ENCODE results near the gene GLDC. TPM values are rescaled to one million over a fixed set of nuclear protein-coding genes. Genes with fewer than 3 reads are reported as not detected.
"Not testable (repeated sequence)": the region's sequence is repeated elsewhere in the genome, so short reads cannot be mapped to it uniquely, and the experiment has no call there.

The GLDC gene
- total RNA-seq, 2 experiments from 2014 or later, result 4.2 to 4.3 TPM

- ChIA-PET CTCF (interaction anchor here (1.5 kb wide), 1 partner anchor 25 kb away, joined by 3 read pairs; no protein-coding TSS in a partner anchor), POLR2A (interaction anchor here (1.5 kb wide), 1 partner anchor 243 kb away, joined by 3 read pairs; the partner anchor contains the start of gene UHRF2)
- DNase-seq, result no peak
- peaks cover 19% of the 10 kb centered on the region for H3K27me3 Mint-ChIP-seq
- peaks cover 2% of the 10 kb centered on the region for H3K9me3 Mint-ChIP-seq
- H3K27ac Mint-ChIP-seq, result no peak overlapping the region
- H3K4me1 Mint-ChIP-seq, result peaks cover 9% of the 10 kb centered on the region
- H3K36me3 Mint-ChIP-seq (ENCODE audit: low read depth), result no peaks in the 10 kb centered on the region
- no peak overlapping the region for H3K4me3 Mint-ChIP-seq
These were observed 11.2 kb upstream of the GLDC start for GRCh38 chr9:6656614-6657300.

GRCh38 chr9:6655036-6655435 lies 9.5 kb upstream of the GLDC start:
- H3K27ac Mint-ChIP-seq, result no peak overlapping the region
- peaks cover 19% of the 10 kb centered on the region for H3K27me3 Mint-ChIP-seq
- H3K36me3 Mint-ChIP-seq (ENCODE audit: low read depth), result no peaks in the 10 kb centered on the region
- H3K4me3 Mint-ChIP-seq, result no peak overlapping the region
- ChIA-PET CTCF (interaction anchor here (1.2 kb wide), 1 partner anchor 12 kb away, joined by 3 read pairs; no protein-coding TSS in a partner anchor), POLR2A (no interaction called here)
- peaks cover 2% of the 10 kb centered on the region for H3K9me3 Mint-ChIP-seq
- DNase-seq, result no peak
- H3K4me1 Mint-ChIP-seq, result peaks cover 9% of the 10 kb centered on the region

- DNase-seq, result no peak
- Mint-ChIP-seq H3K4me3 (peak overlapping the region; percentile 71), H3K4me1 (peaks cover 24% of the 10 kb centered on the region), H3K36me3 (ENCODE audit: low read depth) (no peaks in the 10 kb centered on the region), H3K9me3 (no peaks in the 10 kb centered on the region), H3K27me3 (peaks cover 54% of the 10 kb centered on the region), H3K27ac (no peak overlapping the region)
- ChIA-PET CTCF (interaction anchor here (0.6 to 1.3 kb wide), 5 partner anchors 21 to 79 kb away, joined by 3 to 4 read pairs (median 3); no protein-coding TSS in a partner anchor), POLR2A (interaction anchor here (0.8 to 1.3 kb wide), 3 partner anchors 35 to 111 kb away, joined by 3 to 8 read pairs (median 5); partner anchors contain the start of gene KDM4C)
These were observed 736 bp upstream of the GLDC start for GRCh38 chr9:6646293-6646636.

GRCh38 chr9:6645105-6645354 lies 499 bp downstream of the GLDC start:
- Mint-ChIP-seq H3K27me3 (peaks cover 61% of the 10 kb centered on the region), H3K4me3 (peak overlapping the region; percentile 62), H3K4me1 (peaks cover 24% of the 10 kb centered on the region)
- CTCF ChIA-PET; H3K36me3 Mint-ChIP-seq (ENCODE audit: low read depth); H3K27ac Mint-ChIP-seq; DNase-seq; H3K9me3 Mint-ChIP-seq: not testable (repeated sequence)
- POLR2A ChIA-PET, result interaction anchor here (1.2 kb wide), 1 partner anchor 71 kb away, joined by 5 read pairs; no protein-coding TSS in a partner anchor

- no peak overlapping the region for H3K27ac Mint-ChIP-seq
- ChIA-PET CTCF (no interaction called here), POLR2A (interaction anchor here (1.2 kb wide), 1 partner anchor 72 kb away, joined by 5 read pairs; no protein-coding TSS in a partner anchor)
- H3K27me3 Mint-ChIP-seq, result peaks cover 61% of the 10 kb centered on the region
- H3K36me3 Mint-ChIP-seq (ENCODE audit: low read depth), result no peaks in the 10 kb centered on the region
- H3K4me3 Mint-ChIP-seq, result peak overlapping the region; percentile 62
- H3K4me1 Mint-ChIP-seq, result peaks cover 29% of the 10 kb centered on the region
- no peak for DNase-seq
- no peaks in the 10 kb centered on the region for H3K9me3 Mint-ChIP-seq
These were observed 1.0 kb downstream of the GLDC start for GRCh38 chr9:6644346-6645104.

- Mint-ChIP-seq H3K36me3 (ENCODE audit: low read depth) (no peaks in the 10 kb centered on the region), H3K27me3 (peaks cover 48% of the 10 kb centered on the region), H3K9me3 (no peaks in the 10 kb centered on the region), H3K27ac (no peak overlapping the region), H3K4me3 (no peak overlapping the region), H3K4me1 (peaks cover 25% of the 10 kb centered on the region)
- POLR2A ChIA-PET, result no interaction called here
- DNase-seq, result no peak
- CTCF ChIA-PET, result no interaction called here
These were observed 3.6 kb downstream of the GLDC start for GRCh38 chr9:6641961-6642360.

GRCh38 chr9:6641561-6641960 lies 4.0 kb downstream of the GLDC start:
- Mint-ChIP-seq H3K4me1 (peaks cover 25% of the 10 kb centered on the region), H3K27me3 (peaks cover 46% of the 10 kb centered on the region), H3K4me3 (no peak overlapping the region), H3K9me3 (no peaks in the 10 kb centered on the region), H3K27ac (no peak overlapping the region), H3K36me3 (ENCODE audit: low read depth) (no peaks in the 10 kb centered on the region)
- ChIA-PET POLR2A (no interaction called here), CTCF (no interaction called here)
- no peak for DNase-seq

- Mint-ChIP-seq H3K36me3 (ENCODE audit: low read depth) (no peaks in the 10 kb centered on the region), H3K27me3 (peaks cover 42% of the 10 kb centered on the region), H3K4me1 (peaks cover 21% of the 10 kb centered on the region), H3K4me3 (no peak overlapping the region), H3K27ac (no peak overlapping the region), H3K9me3 (no peaks in the 10 kb centered on the region)
- POLR2A ChIA-PET, result no interaction called here
- no peak for DNase-seq
- CTCF ChIA-PET, result no interaction called here
These were observed 4.5 kb downstream of the GLDC start for GRCh38 chr9:6641056-6641455.

- DNase-seq, result no peak
- no peak overlapping the region for H3K27ac Mint-ChIP-seq
- peaks cover 37% of the 10 kb centered on the region for H3K27me3 Mint-ChIP-seq
- ChIA-PET POLR2A (no interaction called here), CTCF (no interaction called here)
- H3K4me1 Mint-ChIP-seq, result peaks cover 16% of the 10 kb centered on the region
- no peak overlapping the region for H3K4me3 Mint-ChIP-seq
- H3K9me3 Mint-ChIP-seq, result no peaks in the 10 kb centered on the region
- no peaks in the 10 kb centered on the region for H3K36me3 Mint-ChIP-seq (ENCODE audit: low read depth)
These were observed 5.1 kb downstream of the GLDC start for GRCh38 chr9:6640268-6641051.

- ChIA-PET CTCF (no interaction called here), POLR2A (no interaction called here)
- H3K27ac Mint-ChIP-seq, result no peak overlapping the region
- DNase-seq, result no peak
- no peaks in the 10 kb centered on the region for H3K9me3 Mint-ChIP-seq
- no peak overlapping the region for H3K4me3 Mint-ChIP-seq
- peaks cover 11% of the 10 kb centered on the region for H3K4me1 Mint-ChIP-seq
- peaks cover 33% of the 10 kb centered on the region for H3K27me3 Mint-ChIP-seq
- no peaks in the 10 kb centered on the region for H3K36me3 Mint-ChIP-seq (ENCODE audit: low read depth)
These were observed 5.9 kb downstream of the GLDC start for GRCh38 chr9:6639622-6640021.

- ChIA-PET POLR2A (no interaction called here), CTCF (interaction anchor here (0.7 kb wide), 1 partner anchor 747 kb away, joined by 3 read pairs; no protein-coding TSS in a partner anchor)
- no peaks in the 10 kb centered on the region for H3K36me3 Mint-ChIP-seq (ENCODE audit: low read depth)
- no peak overlapping the region for H3K27ac Mint-ChIP-seq
- peaks cover 1% of the 10 kb centered on the region for H3K27me3 Mint-ChIP-seq
- no peak overlapping the region for H3K4me3 Mint-ChIP-seq
- peaks cover 5% of the 10 kb centered on the region for H3K4me1 Mint-ChIP-seq
- H3K9me3 Mint-ChIP-seq, result no peaks in the 10 kb centered on the region
- DNase-seq, result no peak
These were observed 11.1 kb downstream of the GLDC start for GRCh38 chr9:6634444-6634843.

- no peak for DNase-seq
- CTCF ChIA-PET, result no interaction called here
- Mint-ChIP-seq H3K9me3 (no peaks in the 10 kb centered on the region), H3K4me1 (peaks cover 5% of the 10 kb centered on the region), H3K36me3 (ENCODE audit: low read depth) (no peaks in the 10 kb centered on the region), H3K4me3 (no peak overlapping the region), H3K27me3 (peaks cover under 1% of the 10 kb centered on the region), H3K27ac (no peak overlapping the region)
- POLR2A ChIA-PET, result no interaction called here
These were observed 12.2 kb downstream of the GLDC start for GRCh38 chr9:6633378-6633777.

- no peak overlapping the region for H3K4me3 Mint-ChIP-seq
- no peaks in the 10 kb centered on the region for H3K36me3 Mint-ChIP-seq (ENCODE audit: low read depth)
- ChIA-PET POLR2A (no interaction called here), CTCF (no interaction called here)
- H3K27me3 Mint-ChIP-seq, result peaks cover 5% of the 10 kb centered on the region
- no peak overlapping the region for H3K27ac Mint-ChIP-seq
- H3K4me1 Mint-ChIP-seq, result peaks cover 5% of the 10 kb centered on the region
- no peak for DNase-seq
- no peaks in the 10 kb centered on the region for H3K9me3 Mint-ChIP-seq
These were observed 12.9 kb downstream of the GLDC start for GRCh38 chr9:6632516-6633183.
